ENCODE data around the gene CDK11B.

Gene CDK11B

GRCh38 chr1:1669468-1670440 lies 10.9 kb upstream of the CDK11B start:
- TF ChIP-seq FOXP2 (optimal IDR thresholded peaks at IDR 0.05; ENCODE audit: borderline replicate concordance, extremely low read depth, extremely low read length, insufficient read depth), result no peak
- TF ChIP-seq REST (IDR thresholded peaks at IDR 0.05; ENCODE audit: insufficient read depth in 1 of 2, low read depth in 2 of 2, low read length in 2 of 2), result no peak
- no peak for TF ChIP-seq TAF1 (IDR thresholded peaks at IDR 0.05; ENCODE audit: borderline replicate concordance, insufficient read depth, low read length)
- TF ChIP-seq POLR2AphosphoS5 (IDR thresholded peaks at IDR 0.05; ENCODE audit: low read depth, low read length), result no peak
- no peak for TF ChIP-seq SIN3A (IDR thresholded peaks at IDR 0.05; ENCODE audit: borderline replicate concordance, insufficient read depth, low read length)

GRCh38 chr1:1666526-1666925 lies 7.7 kb upstream of the CDK11B start:
- TF ChIP-seq SIN3A (IDR thresholded peaks at IDR 0.05; ENCODE audit: borderline replicate concordance, insufficient read depth, low read length) (no peak), FOXP2 (optimal IDR thresholded peaks at IDR 0.05; ENCODE audit: borderline replicate concordance, extremely low read depth, extremely low read length, insufficient read depth) (no peak), REST (IDR thresholded peaks at IDR 0.05; ENCODE audit: insufficient read depth in 1 of 2, low read depth in 2 of 2, low read length in 2 of 2) (no peak), POLR2AphosphoS5 (IDR thresholded peaks at IDR 0.05; ENCODE audit: low read depth, low read length) (no peak), TAF1 (IDR thresholded peaks at IDR 0.05; ENCODE audit: borderline replicate concordance, insufficient read depth, low read length) (no peak)

- no peak for TF ChIP-seq FOXP2 (optimal IDR thresholded peaks at IDR 0.05; ENCODE audit: borderline replicate concordance, extremely low read depth, extremely low read length, insufficient read depth)
- TF ChIP-seq SIN3A (IDR thresholded peaks at IDR 0.05; ENCODE audit: borderline replicate concordance, insufficient read depth, low read length), result no peak
- TF ChIP-seq POLR2AphosphoS5 (IDR thresholded peaks at IDR 0.05; ENCODE audit: low read depth, low read length), result no peak
- TF ChIP-seq TAF1 (IDR thresholded peaks at IDR 0.05; ENCODE audit: borderline replicate concordance, insufficient read depth, low read length), result no peak
- TF ChIP-seq REST (IDR thresholded peaks at IDR 0.05; ENCODE audit: insufficient read depth in 1 of 2, low read depth in 2 of 2, low read length in 2 of 2), result no peak
These were observed 7.0 kb upstream of the CDK11B start for GRCh38 chr1:1665815-1666251.

GRCh38 chr1:1664941-1665814 lies 6.4 kb upstream of the CDK11B start:
- TF ChIP-seq FOXP2 (optimal IDR thresholded peaks at IDR 0.05; ENCODE audit: borderline replicate concordance, extremely low read depth, extremely low read length, insufficient read depth), result no peak
- TF ChIP-seq REST (IDR thresholded peaks at IDR 0.05; ENCODE audit: insufficient read depth in 1 of 2, low read depth in 2 of 2, low read length in 2 of 2), result no peak
- TF ChIP-seq SIN3A (IDR thresholded peaks at IDR 0.05; ENCODE audit: borderline replicate concordance, insufficient read depth, low read length), result no peak
- no peak for TF ChIP-seq TAF1 (IDR thresholded peaks at IDR 0.05; ENCODE audit: borderline replicate concordance, insufficient read depth, low read length)
- TF ChIP-seq POLR2AphosphoS5 (IDR thresholded peaks at IDR 0.05; ENCODE audit: low read depth, low read length), result no peak

All from PFSK-1 (cell line).